C4-2B (cell line): ENCODE data around the gene OSBPL8.

Experiments
- CTCF ChIP-seq: fragments of 450-650 bp; conservative IDR thresholded peaks from 2 replicates; pipeline ENCODE4 v1.5.1; 2017; ENCODE audit warnings: mild to moderate bottlenecking
- ZFX ChIP-seq: fragments of 450-650 bp; IDR thresholded peaks from 2 replicates; pipeline ENCODE4 v1.6.1; 2017

DNA sequence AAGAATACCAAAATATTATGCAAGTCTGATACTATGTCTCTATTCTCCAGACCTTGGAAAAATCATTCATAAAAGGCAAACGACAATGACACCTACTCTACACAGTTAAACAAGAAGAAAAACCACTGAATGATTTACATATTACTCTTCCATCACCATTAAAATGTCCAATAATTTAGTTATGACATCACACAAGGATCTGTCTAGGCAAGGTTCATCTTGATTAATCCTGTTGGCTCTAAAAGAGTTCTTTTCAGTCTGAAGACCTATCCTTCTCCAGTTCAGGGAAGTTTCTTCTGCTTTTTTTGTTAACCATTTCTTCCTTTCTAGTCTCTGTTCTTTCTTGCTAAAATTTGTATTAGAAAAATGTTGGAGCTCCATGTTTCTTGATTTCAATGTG, 64.0 kb downstream of the OSBPL8 start:
- TF ChIP-seq CTCF (no peak), ZFX (no peak)
